HG03520 (cell line): ENCODE data around the gene COPS3.

Source experiments
- ATAC-seq: cut with Tn5 transposase; IDR thresholded peaks from one replicate; pipeline ENCODE4 v1.9.1; 2021; ENCODE audit warnings: mild to moderate bottlenecking, moderate library complexity; ENCODE audit not compliant: unreplicated experiment

Gene COPS3

DNA sequence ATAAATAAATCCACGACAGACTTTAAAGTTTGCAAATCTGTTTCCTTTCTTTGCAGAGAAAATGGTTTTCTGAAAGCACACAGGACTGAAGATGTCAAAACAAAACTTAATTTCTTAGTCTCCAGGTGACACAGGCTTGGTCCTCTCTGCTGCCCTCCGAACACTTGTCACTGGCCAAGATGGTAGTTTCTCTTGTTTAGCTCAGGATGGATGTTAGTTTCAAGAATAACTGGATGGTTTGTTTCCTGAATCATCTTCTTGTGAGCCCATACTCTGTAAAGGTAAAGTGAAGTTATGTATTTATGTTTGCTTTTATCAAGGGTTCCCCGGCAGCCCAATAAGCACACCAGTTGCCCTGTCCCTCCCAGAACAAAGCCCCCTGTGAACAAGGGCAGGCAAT is 34.2 kb downstream of the COPS3 start:
- ATAC-seq = no peak

DNA sequence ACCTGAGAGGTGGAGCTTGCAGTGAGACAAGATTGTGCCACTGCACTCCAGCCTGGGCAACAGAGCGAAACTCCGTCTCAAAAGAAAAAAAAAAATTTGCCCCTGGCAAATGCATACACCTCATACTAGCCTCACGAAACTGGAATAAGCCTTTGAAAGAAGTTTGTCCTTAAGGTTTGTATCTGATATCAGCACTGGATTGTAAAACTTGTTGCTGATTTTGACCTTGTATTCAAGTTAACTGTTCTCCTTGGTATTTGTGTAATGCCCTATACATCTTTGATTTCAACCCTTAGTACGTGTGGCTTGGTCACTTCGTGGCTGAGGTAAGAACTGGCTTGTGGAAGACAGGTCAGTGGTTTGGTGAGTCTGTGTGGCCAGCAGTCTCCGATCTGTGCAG is 37.9 kb downstream of the COPS3 start:
- ATAC-seq = no peak

DNA sequence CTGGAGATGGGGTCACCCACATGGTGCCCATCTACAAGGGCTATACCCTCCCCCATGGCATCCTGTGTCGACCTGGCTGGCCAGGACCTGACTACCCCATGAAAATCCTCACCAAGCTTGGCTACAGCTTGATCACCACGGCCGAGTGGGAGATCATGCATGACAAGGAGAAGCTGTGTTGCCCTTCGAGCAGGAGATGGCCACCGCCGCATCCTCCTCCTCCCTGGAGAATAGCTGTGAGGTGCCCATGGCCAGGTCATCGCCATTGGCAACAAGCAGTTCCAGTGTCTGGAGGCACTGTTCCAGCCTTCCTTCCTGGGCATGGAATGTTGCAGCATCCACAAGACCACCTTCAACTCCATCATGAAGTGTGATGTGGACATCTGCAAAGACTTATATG is 38.8 kb downstream of the COPS3 start:
- no peak for ATAC-seq

DNA sequence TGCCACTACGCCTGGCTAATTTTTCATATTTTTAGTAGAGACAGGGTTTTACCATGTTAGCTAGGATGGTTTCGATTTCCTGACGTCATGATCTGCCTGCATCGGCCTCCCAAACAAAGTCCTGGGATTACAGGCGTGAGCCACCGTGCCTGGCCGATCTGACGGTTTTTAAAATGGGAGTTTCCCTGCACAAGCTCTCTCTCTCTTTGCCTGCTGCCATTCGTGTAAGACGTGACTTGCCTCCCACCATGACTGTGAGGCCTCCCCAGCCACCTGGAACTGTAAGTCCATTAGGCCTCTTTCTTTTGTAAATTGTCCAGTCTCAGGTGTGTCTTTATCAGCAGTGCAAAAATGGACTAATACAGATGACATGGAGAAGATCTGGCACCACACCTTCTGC is 39.4 kb downstream of the COPS3 start:
- ATAC-seq = no peak

DNA sequence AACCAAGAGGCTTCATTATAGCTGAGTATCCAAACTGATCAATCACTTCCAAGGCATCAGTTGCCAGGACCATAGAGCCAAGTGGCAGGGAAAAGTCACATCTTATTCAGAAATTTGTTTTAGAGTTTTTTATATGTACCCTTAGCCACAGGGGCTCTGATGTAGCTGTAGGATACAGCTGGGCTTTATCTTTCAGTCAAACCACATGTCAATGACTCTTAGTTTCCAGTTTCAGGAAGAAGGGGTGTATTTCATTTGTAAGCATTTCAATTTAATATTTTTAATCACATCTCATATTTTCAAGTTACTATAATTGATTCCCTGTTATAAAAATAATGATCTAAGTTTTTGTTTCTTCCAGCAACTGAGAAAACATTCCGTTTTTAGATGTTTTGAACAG is 41.2 kb downstream of the COPS3 start:
- no peak for ATAC-seq

DNA sequence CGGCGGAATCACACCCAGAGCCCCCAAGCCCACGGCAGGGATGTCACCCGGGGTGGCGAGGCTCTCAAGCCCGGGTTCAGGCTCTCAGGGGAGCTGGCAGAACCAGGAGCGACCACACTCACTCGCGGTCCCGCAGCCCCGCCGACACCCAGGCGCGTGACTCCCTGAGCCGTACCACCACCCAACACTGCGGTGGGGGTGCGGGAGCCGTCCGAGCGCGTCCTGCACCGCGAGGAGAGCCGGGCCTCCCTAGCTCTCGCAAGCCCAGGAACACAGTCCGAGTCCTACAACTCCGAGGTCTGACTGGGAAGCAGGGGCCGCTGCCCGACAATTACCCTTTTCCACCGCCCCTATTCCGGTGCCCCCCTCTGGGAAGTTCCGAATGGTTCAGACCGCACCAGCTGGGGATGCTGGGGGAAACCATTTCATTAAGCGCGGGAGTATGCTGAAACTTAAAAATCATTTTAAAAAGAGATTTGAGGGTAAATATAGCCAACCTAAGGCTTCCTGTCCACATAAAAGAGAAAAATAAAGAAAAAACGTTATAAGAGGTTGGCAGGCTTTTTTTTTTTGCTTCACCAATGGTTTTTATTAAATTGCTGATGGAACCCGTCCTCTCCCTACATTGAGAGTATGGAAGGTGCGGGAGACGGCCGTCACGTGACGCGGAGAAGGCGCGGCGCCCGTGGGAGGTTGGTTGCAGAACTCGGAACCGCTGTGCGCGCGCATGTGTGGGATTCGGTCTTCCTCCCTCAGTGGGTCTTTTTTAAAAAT is 43.8 kb downstream of the COPS3 start, which contains the start of gene FLCN:
Gene FLCN, minus strand, starts transcription at position 143 of the 774 bp plus-strand sequence. CDS start 9,031 bp downstream, outside the sequence.
- ATAC-seq = peak; percentile 73

DNA sequence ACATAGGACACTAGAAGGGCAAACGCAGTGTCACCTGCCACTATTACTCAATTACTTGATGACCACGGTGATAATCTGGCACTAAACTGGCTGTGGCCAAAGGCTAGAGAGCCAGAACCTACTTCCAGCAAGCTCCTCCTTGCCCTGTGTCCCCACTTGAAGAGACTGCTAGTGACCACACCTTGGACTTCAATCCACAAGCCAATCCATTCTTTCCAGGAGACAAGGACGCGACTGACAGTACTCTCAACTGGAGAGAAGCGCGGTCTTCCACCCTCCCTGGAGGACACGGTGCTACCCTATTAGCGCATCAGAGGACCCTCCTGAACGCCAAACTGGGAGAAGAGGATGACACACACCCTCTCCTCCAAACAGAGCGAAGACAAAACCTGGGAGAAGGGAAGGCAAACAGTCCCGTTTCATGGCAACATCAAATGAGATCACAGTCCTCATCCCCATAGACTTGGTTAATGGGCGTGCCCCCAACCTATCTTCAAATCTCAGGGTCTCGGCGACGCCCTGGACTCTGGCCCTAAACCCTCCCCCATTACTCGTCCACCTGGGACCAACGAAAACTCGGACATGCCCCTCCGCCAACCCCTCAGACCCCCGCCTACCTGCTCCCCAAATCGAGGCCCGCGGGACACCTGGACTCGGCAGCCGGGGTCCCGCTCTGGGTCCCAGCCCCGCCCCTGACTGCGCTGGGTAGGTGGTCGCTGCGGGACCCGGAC is 44.6 kb downstream of the COPS3 start:
- ATAC-seq = peak; percentile 15

DNA sequence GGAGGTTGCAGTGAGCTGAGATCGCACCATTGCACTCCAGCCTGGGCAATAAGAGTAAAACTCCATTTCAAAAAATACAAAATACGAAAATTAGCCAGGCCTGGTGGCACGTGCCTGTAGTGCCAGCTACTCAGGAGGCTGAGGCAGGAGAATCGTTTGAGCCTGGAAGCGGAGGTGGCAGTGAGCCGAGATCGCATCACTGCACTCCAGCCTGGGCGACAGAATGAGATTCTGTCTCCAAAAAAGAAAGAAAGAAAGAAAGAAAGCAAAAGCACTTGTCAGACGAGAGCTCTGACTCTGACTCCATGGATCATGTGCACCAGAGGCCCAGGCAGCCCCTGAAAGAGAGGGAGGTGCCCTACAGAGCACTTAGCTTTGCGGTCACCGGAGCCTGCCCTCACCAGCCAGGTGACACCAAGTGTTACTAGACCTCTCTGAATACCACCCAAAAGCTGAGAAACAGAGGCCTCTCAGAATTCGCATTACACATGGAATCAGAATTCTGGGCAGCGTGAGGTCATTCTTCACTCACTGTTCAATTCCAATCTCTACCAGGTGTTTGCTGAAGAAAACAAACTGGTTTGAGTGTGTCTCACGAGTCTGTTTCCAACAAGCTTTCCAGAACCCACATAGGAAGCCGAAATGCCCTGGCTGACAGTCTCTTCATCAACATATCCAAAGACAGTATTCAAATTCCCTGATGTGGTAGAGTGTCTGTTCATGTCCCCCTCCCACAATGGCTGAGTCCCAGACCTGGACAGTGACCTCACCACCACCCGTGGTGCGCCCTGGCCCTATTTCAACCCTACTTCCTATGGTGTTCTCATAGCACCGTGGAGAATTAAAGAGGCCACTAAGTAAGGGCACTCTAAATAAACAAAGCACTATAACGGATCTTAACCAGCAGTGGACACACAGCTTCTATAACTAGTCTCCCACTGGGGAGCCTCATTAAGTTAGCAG is 45.6 kb downstream of the COPS3 start:
- ATAC-seq = no peak

DNA sequence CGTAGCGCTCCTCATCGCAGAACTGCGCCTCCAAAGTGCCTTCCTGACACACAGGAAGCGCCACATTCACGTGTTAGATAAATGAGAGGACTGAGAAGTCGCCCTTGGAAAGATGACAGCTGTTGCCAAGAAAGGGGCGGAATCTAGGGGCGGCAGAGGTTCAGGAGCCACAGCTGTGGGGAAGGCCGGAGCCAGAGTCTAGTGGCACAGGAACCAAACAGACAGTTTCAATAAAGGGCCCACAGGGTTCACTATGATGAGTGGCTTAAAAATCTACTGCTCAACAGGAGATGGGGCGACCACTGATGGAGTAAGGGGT is 48.8 kb downstream of the COPS3 start:
- ATAC-seq = no peak

DNA sequence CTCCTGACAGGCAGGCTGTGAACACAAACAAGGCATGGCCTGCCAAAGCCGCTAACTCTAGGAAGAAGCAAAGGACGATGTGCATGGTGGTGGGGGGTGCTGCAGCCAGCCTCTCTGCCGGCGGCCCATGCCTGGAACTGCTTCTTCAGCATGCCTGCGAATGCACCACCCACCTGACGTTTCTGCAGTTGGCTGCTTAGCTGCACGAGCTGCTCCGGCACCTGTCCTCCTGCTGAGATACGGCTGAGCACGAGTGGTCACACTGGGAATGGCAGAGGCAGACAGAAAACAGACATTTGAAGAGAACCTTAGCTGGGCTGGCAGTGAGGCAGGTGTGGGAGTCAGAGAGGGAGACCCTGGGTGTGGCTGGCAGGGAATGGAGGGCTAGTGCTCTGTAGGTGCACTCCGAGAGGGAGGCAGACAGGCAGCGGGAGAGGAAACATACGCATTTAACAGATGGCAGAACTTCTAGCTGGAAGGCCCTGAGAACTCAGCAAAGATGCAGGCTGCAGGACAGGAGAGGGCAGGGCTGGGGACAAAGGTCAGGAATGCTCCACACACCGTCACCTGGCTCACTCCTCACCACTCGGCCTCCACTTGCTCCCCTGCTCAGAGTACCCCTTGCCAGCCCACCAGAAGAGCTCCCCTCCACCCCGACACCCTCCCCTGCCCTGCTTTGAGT is 49.3 kb downstream of the COPS3 start:
- no peak for ATAC-seq

DNA sequence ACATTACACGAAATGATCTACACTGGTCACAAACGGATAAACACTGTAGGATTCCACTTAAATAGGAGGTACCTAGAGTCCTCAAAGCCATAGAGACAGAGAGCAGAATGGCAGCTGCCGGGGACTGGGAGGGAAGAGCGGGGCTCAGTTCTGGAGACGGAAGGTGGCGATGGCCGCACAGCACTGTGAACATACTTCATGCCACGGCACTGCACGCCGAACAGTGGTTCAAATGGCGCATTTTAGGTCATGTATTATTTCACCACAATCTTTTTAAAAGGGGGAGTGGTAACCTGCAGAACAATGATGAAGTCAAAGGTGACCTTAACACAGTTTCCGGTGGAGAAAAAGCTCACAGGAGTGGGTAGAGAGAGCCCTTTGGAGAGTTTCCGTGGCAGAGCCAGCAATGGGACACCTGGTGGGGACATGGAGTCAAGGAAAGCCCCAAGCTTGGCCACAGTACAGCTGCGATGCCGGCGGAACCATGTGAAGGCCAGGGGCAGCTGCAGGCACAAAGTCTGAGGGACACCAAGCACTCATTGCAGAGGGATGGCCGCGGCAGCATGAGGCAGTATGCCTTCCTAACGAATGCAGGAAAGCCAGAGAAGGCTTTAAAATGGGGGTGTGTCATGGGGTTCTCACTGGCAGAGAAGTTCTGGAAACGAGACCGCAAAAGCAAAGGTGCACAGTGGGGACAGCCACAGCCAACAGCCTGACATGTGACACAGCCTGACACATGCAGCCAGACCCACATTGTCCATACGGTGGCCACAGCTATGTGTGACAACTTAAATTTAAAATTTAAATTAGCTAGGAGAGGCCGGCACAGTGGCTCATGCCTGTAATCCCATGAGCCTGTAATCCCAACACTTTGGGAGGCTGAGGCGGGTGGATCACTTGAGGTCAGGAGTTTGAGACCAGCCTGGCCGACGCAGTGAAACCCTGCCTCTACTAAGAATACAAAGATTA is 51.3 kb downstream of the COPS3 start:
- ATAC-seq = no peak

DNA sequence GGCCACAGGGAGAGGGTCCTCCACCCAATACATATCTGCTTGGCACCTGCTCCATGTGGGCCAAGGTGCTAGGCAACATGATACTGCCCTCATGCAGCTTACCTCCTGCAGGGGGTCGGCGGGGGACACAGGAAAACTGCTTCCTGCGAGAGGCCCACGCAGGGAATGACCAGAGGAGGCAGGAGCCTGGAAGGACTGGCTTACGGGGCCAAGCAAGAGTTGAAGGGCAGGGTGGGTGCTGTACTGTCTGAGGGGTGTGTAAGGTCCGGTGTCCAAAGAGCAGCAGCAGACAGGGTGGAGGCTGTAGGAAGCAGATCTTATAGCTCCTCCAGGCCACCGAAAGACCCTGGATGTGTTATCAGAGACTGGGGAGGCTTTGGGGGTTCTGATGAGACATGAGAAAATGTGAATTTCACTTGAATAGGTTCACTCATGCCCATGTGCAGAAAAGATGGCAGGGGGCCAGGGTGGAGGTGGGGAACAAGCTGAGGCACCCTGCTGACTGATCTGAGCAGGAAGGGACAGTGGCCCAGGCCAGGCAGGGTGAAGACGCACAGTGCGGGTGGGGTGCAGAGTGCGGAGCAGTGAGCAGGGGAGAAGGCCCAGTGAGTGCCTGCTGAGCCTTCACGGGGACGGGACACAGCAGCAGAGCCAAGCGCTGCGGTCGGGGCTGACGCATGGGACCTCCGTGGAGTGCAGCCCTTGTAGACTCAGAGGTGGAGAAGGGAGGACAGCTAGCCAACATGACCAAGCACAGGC is 52.3 kb downstream of the COPS3 start:
- ATAC-seq = no peak

DNA sequence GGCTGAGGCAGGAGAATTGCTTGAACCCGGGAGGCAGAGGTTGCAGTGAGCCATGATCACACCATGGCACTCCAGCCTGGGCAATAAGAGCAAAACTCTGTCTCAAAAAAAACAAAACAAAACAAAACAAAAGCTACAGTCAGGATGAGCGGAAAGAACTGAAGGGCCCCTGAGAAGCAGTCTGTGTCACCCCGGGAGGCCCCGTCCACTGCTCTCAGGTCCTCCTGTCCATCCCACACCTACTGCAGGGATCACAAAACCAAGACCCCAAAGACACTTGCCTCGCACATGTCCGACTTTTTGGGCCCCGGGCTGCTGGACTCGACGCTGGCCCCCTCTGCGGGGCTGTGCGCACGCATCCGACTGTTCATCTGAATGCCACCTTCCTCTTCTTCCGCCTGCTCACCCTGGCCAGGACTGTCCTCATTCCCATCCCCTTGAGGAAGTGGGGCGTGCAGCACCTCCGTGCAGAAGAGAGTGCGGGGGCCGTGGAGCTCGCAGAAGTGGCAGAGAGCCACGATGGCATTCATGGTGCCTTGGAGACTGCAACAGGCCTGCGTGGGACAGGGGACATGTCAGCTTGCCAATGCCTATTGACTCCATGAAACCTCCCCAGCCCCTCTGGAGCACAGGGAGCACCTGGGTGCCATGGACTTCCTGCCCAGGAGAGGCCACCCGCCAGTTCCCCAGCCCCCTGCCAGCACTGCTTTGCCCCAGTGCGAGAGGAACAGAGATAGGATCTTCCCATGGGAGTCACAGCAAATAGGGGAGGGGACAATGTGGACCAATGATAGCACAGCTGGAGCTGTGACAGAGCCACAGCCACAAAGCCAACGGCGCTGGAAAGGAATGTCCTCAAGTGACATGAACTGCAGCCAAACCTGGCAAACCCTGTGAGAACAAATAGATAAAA is 53.2 kb downstream of the COPS3 start:
- ATAC-seq = no peak

DNA sequence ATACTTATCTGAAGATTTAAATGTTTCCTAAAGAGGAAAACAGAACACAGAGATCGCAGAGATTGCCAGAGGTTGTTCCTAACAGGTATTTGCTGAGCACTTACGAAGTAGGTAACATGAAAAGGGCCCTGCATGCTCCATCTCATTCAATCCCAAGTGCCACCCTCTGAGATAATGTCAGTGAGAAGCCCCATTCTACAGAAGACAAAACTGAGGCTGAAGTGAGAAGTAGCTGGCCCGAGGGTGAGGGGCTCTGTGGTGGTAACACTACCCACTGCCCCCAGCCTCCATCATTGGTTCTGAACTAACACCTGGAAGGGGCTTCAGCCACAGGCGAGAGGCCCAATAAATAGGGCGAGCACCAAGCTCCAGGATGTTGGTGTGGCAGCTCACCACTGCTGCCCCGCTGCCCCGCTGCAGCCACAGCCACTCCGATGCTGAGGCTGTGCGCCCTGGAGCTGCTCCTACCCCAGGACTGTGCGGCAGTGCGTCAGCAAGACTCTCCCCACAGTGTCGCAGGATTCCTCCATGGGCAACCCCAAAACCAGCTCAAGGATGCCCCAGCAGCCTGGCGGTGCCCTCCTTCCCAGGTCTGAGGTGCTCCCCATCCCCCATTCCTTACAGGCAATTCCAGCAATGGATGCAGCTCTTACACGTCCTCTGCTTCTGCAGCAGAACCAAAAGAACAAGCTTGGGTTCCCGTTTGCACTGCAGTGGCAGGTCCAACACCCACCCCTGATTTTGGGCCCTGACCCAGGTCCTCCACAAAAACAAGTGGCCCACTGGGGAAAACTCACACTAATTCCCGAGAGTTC is 54.4 kb downstream of the COPS3 start:
- ATAC-seq = no peak

DNA sequence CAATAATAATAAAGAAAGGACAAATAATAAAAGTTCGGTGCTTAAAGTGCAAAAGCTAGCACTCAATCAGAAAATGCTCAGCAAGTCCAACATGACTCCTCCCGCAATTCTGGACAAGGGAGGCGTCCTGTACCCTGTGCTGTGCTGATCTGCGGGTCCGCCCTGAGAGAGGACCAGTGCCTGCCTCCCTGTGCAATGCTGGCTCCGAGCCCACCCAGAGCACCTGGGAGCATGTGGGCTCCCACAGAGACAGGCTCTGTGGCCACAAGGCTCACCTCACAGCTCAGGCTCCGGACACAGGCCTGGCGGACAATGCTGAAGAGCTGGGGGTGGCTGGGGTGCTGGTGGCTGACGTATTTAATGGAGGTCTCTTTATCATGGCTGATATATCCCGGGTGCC is 55.1 kb downstream of the COPS3 start:
- ATAC-seq = no peak

DNA sequence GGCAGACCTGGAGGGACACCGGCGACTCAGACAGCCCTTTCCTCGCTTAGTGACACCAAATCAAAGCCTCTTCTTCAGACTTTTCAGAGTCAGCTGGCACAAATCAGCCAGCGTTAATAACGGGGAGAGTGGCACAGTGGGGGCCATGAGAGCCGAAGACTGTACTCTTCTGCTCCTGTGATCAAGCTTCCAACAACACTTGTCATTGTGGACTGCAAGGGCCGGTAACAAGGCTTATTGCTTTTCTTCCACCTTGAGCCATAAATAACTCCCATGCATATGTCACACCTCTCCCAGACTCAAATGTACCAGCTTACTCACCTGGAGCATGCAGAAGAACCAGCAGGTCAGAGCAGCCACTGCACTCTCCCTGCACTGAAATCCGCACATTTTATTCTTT is 56.9 kb downstream of the COPS3 start:
- ATAC-seq = no peak

DNA sequence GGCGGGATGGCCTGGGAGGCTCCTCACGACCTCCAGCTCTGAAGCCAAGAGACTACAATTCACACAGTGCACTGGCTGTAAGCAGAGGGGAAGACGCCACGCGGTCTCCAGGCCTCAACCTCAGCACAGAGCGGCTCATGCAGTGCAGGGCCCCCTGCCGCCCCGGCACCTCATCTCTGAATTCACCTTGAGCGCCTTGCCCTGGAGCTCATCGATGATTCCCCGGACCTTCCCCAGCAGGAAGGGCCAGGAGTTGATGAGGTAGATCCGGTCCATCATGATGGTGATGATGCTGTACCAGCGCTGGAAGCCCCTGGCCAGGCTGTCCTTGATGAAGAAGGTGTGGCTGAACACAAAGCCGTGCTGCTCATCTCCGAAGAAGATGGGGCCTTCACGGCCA is 57.3 kb downstream of the COPS3 start:
- ATAC-seq = no peak
